CD4-positive, alpha-beta T cell treated with Interleukin-15 for 4 hours (primary cell): Measurements from ENCODE around the gene PSORS1C2.

Experiments used
- DNase-seq: peaks from one replicate; pipeline ENCODE4 v3.0.0-alpha.2; 2020; ENCODE audit warnings: low spot score

The PSORS1C2 gene

DNA sequence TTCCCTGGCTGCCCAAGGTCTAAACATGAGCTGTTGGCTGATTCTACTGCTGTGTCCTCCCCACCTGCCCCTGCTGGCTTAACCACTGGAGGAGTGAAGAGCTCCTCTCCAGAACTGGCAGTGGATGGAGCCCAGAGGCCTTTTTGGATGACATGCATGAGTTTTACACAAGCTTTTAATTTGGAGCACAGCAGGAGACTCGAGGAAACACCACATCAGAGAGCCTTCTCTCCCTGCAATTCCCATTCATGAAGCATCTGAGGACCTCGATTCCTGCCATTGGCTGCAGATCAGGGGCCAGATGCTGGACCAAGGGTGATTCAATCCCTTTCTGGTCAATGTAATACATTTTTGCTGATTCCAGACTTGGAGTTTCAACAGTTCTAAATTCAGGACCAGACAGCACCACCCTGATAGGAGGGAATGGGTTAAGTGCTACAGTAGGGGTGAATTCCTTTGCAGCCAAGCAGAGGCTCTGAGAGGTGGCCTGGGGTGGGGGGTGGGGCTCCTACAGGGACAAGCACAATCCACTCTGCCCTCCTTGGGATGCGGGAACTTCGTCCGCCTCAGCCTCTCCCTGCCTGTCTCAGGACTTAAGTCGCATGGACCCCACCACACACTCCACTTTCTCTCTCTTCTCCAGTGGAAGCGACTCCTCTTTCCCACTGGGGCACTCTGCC is 24.9 kb downstream of the PSORS1C2 start:
- DNase-seq, result no peak

DNA sequence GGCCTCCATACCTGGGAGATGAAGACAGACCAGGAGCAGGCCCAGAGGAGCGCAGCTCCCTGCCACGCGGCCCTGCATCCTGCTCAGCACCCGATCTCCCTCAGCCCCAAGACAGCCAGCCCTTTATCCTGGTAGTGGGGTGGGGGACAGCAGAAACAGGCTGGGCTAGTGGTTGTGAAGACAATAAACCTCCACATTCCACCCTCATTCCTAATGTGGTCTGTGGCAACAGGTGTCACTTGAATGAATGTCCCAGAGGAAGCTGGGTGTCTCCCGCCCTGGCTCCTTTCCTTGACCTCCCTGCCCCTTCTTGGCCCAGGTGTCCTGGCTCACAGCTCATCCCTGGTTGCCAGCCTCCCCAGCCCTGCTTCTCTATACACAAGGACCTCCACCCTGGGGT is 26.4 kb downstream of the PSORS1C2 start, which contains the start of gene C6orf15:
Gene C6orf15, minus strand, starts transcription at position 98 of the 400 bp plus-strand sequence. Its CDS starts 20 bp downstream, at position 78.
- DNase-seq, result no peak

DNA sequence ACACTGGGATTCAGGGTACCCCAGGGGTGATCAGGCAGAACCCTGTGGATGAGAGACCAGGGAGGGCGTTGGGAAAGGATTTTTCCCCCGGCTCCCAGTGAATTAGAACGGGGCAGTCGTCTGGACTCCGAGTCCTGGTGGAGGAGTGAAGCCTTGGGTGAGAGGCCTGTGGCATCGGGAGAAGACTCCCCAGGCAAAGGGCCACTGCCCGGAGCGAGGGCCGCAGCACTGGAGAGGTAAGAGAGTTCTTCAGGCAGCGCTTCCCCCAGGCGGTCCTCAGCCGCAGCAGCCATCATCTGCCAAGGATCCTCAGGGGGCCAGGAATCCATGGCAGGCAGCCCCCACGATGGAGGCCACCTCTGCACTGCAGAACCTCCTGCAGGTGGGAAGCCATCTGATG is 27.2 kb downstream of the PSORS1C2 start:
- no peak for DNase-seq

DNA sequence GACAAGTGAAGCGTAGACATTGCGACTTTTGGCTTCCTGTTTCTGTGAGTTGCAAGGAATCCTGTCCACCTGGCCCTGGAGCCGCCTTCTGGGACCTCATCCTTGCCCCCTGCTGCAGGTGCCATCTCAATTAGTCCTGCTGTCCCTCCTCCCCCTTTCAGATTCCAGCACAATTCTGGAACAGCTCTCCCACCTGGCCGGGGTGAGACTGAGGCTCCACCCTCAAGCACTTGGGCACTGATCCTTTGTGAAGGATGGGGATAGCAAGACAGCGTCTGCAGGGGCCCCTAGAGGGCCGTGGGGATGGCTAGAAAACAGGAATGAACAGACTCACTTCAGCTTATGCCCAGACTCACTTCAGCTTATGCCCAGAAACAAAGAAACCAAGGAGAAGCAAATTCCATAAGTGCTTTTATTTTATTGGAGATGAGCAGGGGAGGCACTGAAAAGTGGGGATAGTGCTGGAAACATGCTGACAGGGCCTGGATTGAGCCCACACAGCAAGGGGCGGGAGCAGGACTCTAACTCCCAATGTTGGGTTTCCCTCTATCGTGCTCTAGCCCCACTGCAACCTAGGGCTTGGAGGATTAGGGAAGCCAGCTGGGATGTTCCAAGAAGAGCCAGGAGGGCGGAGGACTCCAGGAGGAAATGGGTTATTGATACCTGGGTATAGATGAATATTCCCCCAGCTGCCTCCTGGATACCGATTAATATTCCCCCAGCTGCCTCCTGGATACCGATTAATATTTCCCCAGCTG is 27.9 kb downstream of the PSORS1C2 start:
- no peak for DNase-seq

DNA sequence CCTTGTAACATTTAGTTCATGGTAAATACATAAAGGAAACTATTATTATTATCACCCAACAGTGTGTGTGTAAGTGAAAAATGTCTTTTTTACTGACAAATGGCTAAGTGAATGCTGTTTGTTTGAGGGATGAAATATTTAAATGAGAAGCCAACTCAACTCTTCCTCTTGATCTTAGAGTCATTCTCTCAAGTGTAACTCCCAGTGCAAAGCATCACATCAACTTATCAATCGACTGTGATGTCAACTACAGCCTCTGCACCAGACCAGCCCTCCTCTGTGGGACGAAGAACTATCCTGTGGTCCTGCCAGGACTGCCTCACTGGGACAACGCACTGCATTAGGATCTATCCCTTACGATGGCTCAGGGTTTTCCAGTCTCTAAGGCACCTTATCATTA is 31.8 kb downstream of the PSORS1C2 start:
- DNase-seq, result no peak

DNA sequence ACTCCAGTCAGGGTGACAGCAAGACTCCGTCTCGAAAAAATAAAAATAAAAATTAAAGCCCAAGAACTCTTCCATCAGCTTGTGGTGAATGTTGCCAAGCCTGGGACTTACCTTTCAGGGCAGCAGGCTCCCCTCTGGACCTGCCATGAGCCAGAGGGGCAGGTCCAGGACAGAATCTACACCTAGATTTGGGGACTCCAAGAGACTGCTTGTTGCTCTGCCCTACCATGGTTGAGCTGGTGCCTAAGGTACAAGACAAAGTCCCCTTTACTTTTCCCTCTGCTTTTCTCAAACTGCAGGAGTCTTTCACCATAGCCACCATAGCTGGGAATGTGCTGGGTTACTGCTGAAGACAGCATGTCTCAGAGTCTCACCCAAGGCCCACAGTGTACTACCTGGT is 35.7 kb downstream of the PSORS1C2 start:
- DNase-seq, result no peak

DNA sequence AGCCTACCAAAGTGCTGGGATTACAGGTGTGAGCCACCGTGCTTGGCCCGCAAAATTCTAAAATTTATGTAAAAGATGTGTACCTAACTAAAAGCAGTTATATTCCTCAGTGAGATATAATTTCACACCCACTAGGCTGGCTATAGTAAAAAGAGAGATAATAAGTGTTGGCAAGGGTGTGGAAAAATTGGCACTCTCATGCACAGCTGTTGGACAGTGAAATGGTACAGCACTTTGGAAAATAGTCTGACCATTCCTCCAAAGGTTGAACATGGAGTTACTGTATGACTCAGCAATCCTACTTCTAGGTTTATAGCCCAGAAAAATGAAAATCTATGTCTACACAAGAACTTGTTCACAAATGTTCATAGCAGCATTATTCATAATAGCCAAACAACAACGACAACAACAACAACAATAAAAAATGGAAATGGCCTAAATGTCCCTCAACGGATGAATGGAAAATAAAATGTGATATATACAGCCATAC is 40.4 kb downstream of the PSORS1C2 start:
- no peak for DNase-seq

DNA sequence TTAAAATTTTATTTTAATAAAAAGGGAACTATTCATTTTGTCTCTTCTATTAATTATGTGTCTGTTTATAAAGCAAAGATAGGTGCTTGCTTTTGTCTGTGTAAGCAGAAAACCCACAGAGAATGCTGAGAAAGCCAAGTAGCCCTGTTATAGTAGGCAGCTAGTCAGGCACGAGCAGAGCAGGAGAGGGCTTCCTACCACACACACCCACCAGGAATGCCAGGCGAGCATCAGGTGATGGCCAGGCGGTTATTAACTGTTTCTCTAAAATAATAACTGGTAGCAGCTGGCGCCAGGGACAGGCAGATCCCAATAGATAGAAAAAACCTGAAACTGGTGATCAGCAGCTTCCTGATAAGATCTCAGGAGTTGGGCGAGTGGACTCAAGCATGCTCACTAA is 42.2 kb downstream of the PSORS1C2 start:
- no peak for DNase-seq

DNA sequence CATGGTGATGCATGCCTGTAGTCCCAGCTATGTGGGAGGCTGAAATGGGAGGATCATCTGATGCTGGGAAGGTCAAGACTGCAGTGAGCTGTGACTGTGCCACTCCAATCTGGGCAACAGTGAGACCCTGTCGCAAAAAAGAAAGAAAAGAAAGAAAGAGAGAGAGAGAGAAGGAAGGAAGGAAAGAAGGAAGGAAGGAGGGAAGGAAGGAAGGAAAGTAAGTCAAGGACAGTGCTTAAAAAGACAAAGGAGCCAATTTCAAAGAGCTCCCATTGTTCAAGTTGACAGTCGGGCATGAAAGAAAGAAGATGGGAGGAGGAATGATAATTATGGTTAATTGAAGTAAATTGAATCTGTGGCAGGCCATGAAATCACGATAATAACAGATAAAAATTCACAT is 42.7 kb downstream of the PSORS1C2 start:
- no peak for DNase-seq

DNA sequence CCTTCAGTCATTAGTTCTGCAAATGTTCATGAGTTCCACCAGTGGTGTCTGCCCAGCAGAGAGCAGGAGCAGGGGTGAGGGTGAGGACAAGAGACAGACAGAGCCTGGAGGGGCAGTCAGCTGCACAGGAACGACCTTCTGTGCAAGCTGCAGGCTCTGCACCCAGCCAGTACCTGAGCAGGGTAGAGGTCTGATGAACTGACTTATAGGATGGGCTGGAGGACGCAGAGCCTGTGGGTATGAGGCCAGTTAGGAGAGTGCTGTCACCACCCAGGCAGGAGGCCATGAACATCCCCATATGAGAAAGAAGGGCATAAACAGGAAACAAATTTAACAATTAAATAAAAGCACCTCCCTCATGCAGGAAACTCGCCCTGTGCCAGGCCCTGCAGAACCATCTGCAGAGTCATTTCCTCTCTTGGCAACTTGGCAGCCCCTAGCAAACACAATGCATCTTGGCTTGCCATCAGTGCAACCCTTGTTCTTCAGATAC is 44.4 kb downstream of the PSORS1C2 start:
- peak; percentile 49 for DNase-seq

DNA sequence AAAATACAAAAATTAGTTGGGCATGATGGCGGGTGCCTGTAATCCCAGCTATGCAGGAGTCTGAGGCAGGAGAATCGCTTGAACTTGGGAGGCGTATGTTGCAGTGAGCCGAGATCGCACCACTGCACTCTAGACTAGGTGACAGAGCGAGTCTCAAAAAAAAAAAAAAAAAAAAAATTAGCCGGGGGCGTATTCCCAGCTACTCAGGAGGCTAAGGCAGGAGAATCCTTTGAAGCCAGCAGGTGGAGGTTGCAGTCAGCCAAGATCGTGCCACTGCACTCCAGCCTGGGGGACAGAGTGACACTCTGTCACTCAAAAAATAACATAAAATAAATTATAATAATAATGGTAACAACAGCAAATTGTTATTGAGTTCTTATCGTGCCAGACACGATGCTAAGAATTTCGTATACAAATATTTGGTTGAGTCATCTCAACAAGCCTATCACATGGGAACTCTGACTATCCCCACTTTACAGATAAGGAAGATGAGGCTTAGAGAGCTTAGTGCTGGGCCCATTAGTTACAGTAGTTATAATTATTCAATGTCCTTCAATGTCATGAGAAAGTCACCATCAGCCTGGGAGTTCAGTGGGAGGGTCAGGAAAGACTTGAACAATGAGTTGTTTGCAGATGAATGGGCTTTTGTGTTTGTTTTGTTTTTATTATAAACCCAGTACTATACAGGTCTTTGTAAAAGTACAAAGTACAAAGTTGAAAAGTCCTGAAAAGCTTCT is 45.9 kb downstream of the PSORS1C2 start:
- DNase-seq, result no peak

DNA sequence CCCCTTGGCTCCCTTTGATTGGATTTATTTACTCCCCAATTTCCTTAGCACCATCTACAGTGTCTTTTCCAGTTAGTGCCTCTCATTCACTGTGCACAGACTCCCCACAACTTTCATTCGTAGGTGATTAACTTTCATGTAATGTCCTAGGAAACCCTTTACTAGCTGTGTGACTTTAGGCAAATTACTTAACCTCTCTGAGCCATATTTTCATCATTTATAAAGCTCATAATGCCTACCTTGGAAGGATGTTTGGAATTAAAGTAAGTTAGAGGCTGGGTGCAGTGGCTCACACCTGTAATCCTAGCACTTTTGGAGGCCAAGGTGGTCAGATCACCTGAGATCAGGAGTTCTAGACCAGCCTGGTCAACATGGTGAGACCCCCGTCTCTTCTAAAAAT is 46.6 kb downstream of the PSORS1C2 start:
- DNase-seq, result no peak

DNA sequence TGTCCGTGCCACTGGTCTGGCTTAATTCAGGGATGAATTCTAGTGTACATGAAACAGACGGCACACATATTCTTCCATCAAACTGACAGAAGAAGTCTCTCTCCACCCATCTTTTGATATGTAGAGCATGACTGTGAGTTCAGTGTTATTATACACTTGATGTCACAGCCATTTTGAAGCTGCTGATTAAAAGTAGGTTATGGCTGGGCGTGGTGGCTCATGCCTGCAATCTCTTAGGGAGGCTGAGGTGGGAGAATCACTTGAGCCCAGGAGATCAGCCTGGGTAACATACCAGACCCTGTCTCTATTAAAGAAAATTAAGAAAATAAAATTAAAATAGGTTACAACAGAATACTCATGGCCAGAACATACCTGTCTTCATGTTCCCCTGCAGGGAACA is 47.2 kb downstream of the PSORS1C2 start:
- DNase-seq, result no peak

DNA sequence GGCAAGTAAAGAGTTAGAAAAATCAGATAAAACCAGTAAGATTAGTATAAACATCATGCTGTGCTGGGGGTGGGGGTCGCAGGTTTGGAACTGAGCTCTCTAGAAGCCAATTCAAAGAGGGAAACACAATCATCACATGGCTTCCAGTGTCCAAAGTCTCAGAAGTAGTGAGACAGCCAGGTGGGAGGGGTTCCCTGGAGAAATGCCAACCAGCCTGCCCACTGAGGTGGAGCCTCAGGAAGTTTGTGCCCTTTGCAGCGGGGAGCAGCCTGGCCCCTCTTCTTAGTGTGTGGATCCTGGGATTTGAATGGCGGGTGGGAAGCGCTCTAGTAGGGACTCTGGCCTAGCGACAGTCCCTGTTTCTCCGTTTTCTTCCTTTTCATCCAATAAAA is 47.9 kb downstream of the PSORS1C2 start:
- DNase-seq, result no peak

DNA sequence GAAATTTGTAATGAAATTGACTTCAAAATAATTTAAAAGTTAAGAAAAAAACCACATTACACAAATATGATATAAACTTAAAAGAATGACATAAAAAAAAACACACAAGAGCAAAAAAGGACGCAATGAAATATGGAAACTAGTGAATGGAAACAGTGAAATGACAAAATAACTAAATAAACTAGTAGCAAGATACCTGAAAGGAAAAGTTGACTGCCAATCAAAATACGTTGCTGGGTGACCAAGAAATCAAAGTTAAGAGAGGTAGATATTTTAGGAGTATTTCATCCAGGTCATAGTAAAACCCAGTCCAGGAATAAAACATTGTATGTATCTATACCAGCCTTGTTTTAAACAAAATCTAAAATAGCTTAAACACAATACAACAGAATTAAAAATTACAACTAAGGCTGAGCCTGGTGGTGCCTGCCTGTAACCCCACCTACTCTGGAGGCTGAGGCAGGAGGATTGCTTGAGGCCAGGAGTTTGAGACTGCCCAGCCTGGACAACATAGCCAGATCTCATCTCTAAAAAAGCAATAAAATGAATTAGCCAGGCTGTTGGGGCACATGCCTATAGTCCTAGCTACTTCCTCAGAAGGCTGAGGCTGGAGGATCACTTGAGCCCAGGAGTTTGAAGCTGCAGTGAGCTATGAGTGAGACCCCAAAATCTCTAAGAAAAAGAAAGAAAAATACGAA is 48.4 kb downstream of the PSORS1C2 start:
- no peak for DNase-seq
